H1 (cell line): Measurements from ENCODE around the gene HTR6. TPM values are rescaled to one million over a fixed set of nuclear protein-coding genes. Genes with fewer than 3 reads are reported as not detected.

Source experiments
- CEBPB ChIP-seq: IDR thresholded peaks from 2 replicates; pipeline ENCODE4 v1.6.1; 2012; ENCODE audit warnings: low read depth, low read length
- polyA plus RNA-seq, 7 experiments: library from polyadenylated mRNA; depleted of rRNA in 3 of 7; stranded (reverse) in 5 of 7; unstranded in 2 of 7; fragments of >200 nt in 5 of 7; fragments of 200-250 nt in 2 of 7; gene quantifications; 1 replicate in 5 of 7; 2 replicates in 1 of 7; 4 replicates in 1 of 7; pipeline versions ENCODE4 v1.2.1 to v1.2.3, GENCODE V29; 2011 to 2013; ENCODE audit warnings: missing spikeins in 2 of 7, mixed read lengths in 2 of 7
- total RNA-seq: library from RNA; stranded (reverse); fragmentation: NEBNext Ultra II Directional; extraction: Animal tissue kit (Norgen Biotek cat#: 25700); gene quantifications from 2 replicates; pipeline ENCODE4 v1.2.1, GENCODE V29; 2021

Gene HTR6
- total and polyA plus RNA-seq, 2 of the 8 experiments (the other 6 are each of a cell fraction or from before 2014, with no cell fraction given) = 0.76 to 0.95 TPM

DNA sequence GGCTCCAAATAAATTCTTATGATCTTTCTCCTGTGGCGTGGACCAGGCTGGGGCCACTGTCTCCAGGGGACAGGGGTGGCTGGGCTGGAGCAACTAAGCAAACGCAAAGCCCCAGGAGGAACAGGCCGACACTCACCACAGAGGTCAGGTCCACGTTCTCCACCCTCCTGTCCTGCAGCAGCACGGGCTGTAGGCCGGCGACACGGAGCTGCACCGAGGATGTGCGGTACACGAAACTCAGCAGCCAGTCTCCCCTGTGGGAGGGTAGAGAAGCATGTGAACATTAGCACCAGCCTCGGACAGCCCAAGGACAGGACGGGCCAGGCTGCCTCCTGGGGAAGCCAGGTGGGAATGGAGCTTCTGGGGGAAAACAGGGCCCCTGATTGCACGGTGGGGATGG is 29.6 kb downstream of the HTR6 start (continued):
- no peak for TF ChIP-seq CEBPB
